ENCODE data around the gene TSPAN8. TPM values are rescaled to one million over a fixed set of nuclear protein-coding genes. Genes with fewer than 3 reads are reported as not detected.

The TSPAN8 gene
- total RNA-seq = 10 to 100 TPM; 23.1 to 80.6 (median 39.9) TPM

DNA sequence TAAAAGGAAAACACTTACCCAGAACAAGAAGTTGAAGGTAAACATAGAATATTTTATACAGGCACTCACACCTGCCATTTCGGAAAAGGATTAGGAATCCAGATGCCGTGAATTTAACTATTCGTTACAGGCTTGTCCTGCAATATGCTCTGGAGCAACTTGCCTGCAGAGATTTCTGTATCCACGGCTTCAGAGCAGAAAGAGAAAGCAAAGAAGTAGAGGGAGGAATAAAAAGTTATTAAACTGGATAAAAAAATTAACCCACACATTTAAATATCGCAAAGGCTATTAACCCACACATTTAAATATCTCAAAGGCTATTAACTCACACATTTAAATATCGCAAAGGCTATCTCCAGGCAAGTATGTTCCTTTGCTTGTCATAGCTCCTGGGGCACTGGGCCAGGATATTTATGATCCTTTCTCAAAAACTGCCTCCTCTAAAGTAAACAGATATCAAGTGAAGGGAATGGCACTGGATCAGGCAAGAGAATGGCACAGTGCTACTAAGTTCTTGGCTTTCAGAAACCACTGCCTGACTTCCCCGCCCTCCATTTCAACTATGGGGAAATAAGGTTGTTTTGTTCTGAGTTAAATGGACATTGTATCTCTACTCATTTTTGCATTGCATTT lies at the start of gene TSPAN8:
Gene TSPAN8, minus strand, starts transcription at position 399 of the 633 bp plus-strand sequence. Its CDS starts 321 bp downstream, at position 78.
- H3K36me3 ChIP-seq = no peaks in the 10 kb centered on the region
- WGBS, 2 donors = 21 to 23% methylated on average over 7 of the region's 7 CpGs

GRCh38 chr12:71201136-71201679 lies 43.4 kb upstream of the TSPAN8 start:
- no peak for TF ChIP-seq POLR2A (IDR thresholded peaks at IDR 0.05)
- no peak for TF ChIP-seq CTCF (IDR thresholded peaks at IDR 0.05)
- TF ChIP-seq EP300 (IDR thresholded peaks at IDR 0.05) = no peak
- no peaks in the 10 kb centered on the region for H3K36me3 ChIP-seq
- H3K4me3 ChIP-seq = no peak overlapping the region
- H3K4me1 ChIP-seq = no peaks in the 10 kb centered on the region
- WGBS, 2 donors = 96 to 100% methylated on average over 1 of the region's 1 CpG
- no peak overlapping the region for H3K27ac ChIP-seq
- DNase-seq (ENCODE audit: low spot score in 2 of 2) = no peak
- peaks cover 0 to 4% (median 0%) of the 10 kb centered on the region in 4 donors for H3K9me3 ChIP-seq
- H3K27me3 ChIP-seq = no peaks in the 10 kb centered on the region

More for the DNA sequence above, at the start of gene TSPAN8:
- H3K27ac ChIP-seq = peak within 1 kb of the TSS; percentile 65 to 82 (median 70)
- H3K4me3 ChIP-seq = peak within 1 kb of the TSS; percentile 16 to 44 (median 31)
- peak in 1 of 2 donors; percentile 12 for DNase-seq (ENCODE audit: low spot score in 2 of 2)
- no peaks in the 10 kb centered on the region for H3K9me3 ChIP-seq
- H3K4me1 ChIP-seq = peaks cover 0 to 16% (median 0%) of the 10 kb centered on the region in 4 donors
- no peak for TF ChIP-seq CTCF (IDR thresholded peaks at IDR 0.05)
- peak in 1 of 2 donors; percentile 49 for TF ChIP-seq EP300 (IDR thresholded peaks at IDR 0.05)
- H3K27me3 ChIP-seq = no peaks in the 10 kb centered on the region

GRCh38 chr12:71200706-71201105 lies 42.9 kb upstream of the TSPAN8 start:
- H3K27me3 ChIP-seq = no peaks in the 10 kb centered on the region
- 95 to 96% methylated on average over 2 of the region's 2 CpGs for WGBS, 2 donors
- no peaks in the 10 kb centered on the region for H3K4me1 ChIP-seq
- no peak overlapping the region for H3K27ac ChIP-seq
- H3K9me3 ChIP-seq = peaks cover 0 to 4% (median 0%) of the 10 kb centered on the region in 4 donors
- TF ChIP-seq EP300 (IDR thresholded peaks at IDR 0.05) (no peak), POLR2A (IDR thresholded peaks at IDR 0.05) (no peak), CTCF (IDR thresholded peaks at IDR 0.05) (no peak)
- H3K4me3 ChIP-seq = no peak overlapping the region
- no peak for DNase-seq (ENCODE audit: low spot score in 2 of 2)
- no peaks in the 10 kb centered on the region for H3K36me3 ChIP-seq

- DNase-seq (ENCODE audit: low spot score in 2 of 2) = no peak
- no peak overlapping the region for H3K27ac ChIP-seq
- no peak overlapping the region for H3K4me3 ChIP-seq
- H3K27me3 ChIP-seq = no peaks in the 10 kb centered on the region
- no peaks in the 10 kb centered on the region for H3K36me3 ChIP-seq
- H3K9me3 ChIP-seq = no peaks in the 10 kb centered on the region
- TF ChIP-seq CTCF (IDR thresholded peaks at IDR 0.05) = no peak
- H3K4me1 ChIP-seq = no peaks in the 10 kb centered on the region
Observed at GRCh38 chr12:71197460-71197859, 39.7 kb upstream of the TSPAN8 start.

GRCh38 chr12:71195338-71195896 lies 37.6 kb upstream of the TSPAN8 start:
- no peak overlapping the region for H3K27ac ChIP-seq
- no peak for DNase-seq (ENCODE audit: low spot score in 2 of 2)
- no peaks in the 10 kb centered on the region for H3K27me3 ChIP-seq
- H3K9me3 ChIP-seq = no peaks in the 10 kb centered on the region
- H3K4me1 ChIP-seq = no peaks in the 10 kb centered on the region
- no peaks in the 10 kb centered on the region for H3K36me3 ChIP-seq
- 79 to 81% methylated on average over 5 of the region's 5 CpGs for WGBS, 2 donors
- H3K4me3 ChIP-seq = no peak overlapping the region
- TF ChIP-seq CTCF (IDR thresholded peaks at IDR 0.05) (no peak), POLR2A (IDR thresholded peaks at IDR 0.05) (no peak), EP300 (IDR thresholded peaks at IDR 0.05) (no peak)
